Measurements from ENCODE around the gene UBN2.

The UBN2 gene

DNA sequence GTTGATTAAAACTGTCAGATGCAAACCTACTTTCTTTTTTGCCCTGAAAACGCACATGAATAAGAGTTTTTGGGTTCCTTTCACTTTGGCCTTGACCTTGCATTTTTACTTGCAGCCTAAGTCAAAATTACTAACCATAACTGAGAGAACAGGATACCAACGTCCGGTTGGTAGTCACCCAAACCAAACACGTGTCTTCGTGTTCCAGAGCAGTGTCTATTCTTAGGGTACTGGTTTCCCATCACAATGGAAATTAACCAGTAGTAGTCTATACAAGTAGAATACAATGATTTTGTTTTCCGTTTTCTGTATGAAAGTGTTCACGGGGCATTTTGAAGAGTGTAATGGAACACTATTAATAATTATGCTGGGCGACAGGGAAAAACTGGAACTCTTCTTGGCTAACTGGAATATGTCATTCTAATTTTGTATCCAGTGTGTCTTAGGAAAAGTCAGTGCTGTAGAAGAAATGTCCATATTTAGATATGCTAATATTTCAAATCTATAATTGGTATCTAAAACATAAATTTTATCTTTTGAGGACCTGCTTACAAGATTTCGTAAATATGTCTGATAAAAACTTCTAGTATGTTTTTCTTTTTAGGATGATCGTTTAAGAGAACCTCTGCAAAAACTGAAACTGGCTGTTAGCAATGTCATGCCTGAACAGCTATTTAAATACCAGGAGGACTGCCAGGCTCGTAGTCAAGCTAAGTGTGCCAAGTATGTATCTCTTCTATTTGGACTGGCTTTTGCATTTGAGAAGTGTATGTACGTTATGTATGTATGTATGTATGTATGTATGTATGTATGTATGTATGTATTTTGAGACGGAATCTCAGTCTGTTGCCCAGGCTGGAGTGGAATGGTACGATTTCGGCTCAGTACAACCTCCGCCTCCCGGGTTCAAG is 40.9 kb downstream of the UBN2 start:
- H3K9ac ChIP-seq (ENCODE audit: low read length): no peak overlapping the region
- no peaks in the 10 kb centered on the region for H3F3A ChIP-seq (ENCODE audit: insufficient read depth, low read length)
- no peak for TF ChIP-seq EZH2 (IDR thresholded peaks at IDR 0.05; ENCODE audit: borderline replicate concordance, low read length)
- TF ChIP-seq, protein P1, sequence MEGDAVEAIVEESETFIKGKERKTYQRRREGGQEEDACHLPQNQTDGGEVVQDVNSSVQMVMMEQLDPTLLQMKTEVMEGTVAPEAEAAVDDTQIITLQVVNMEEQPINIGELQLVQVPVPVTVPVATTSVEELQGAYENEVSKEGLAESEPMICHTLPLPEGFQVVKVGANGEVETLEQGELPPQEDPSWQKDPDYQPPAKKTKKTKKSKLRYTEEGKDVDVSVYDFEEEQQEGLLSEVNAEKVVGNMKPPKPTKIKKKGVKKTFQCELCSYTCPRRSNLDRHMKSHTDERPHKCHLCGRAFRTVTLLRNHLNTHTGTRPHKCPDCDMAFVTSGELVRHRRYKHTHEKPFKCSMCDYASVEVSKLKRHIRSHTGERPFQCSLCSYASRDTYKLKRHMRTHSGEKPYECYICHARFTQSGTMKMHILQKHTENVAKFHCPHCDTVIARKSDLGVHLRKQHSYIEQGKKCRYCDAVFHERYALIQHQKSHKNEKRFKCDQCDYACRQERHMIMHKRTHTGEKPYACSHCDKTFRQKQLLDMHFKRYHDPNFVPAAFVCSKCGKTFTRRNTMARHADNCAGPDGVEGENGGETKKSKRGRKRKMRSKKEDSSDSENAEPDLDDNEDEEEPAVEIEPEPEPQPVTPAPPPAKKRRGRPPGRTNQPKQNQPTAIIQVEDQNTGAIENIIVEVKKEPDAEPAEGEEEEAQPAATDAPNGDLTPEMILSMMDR (IDR thresholded peaks at IDR 0.05; ENCODE audit: low read length): no peak
- H3K79me2 ChIP-seq (ENCODE audit: insufficient read depth, low read length): no peaks in the 10 kb centered on the region
- H3K4me2 ChIP-seq (ENCODE audit: low read length): no peak overlapping the region
- H3K27me3 ChIP-seq (ENCODE audit: insufficient read depth, low read length): no peaks in the 10 kb centered on the region
- no peak overlapping the region for H3K27ac ChIP-seq (ENCODE audit: low read depth, low read length, poor library complexity, severe bottlenecking)
- H4K20me1 ChIP-seq (ENCODE audit: insufficient read depth, low read length): no peaks in the 10 kb centered on the region
- H3K9me3 ChIP-seq (ENCODE audit: low read length): no peaks in the 10 kb centered on the region
- no peak overlapping the region for H2AFZ ChIP-seq (ENCODE audit: low read length)
- peaks cover 61% of the 10 kb centered on the region for H3K36me3 ChIP-seq (ENCODE audit: insufficient read depth, low read length)
- no peaks in the 10 kb centered on the region for H3K9me2 ChIP-seq (ENCODE audit: low read depth, low read length)
- no peaks in the 10 kb centered on the region for H3K4me1 ChIP-seq (ENCODE audit: insufficient read depth, low read length, severe bottlenecking)
- no peak overlapping the region for H3K4me3 ChIP-seq (ENCODE audit: low read depth, low read length, poor library complexity, severe bottlenecking)

DNA sequence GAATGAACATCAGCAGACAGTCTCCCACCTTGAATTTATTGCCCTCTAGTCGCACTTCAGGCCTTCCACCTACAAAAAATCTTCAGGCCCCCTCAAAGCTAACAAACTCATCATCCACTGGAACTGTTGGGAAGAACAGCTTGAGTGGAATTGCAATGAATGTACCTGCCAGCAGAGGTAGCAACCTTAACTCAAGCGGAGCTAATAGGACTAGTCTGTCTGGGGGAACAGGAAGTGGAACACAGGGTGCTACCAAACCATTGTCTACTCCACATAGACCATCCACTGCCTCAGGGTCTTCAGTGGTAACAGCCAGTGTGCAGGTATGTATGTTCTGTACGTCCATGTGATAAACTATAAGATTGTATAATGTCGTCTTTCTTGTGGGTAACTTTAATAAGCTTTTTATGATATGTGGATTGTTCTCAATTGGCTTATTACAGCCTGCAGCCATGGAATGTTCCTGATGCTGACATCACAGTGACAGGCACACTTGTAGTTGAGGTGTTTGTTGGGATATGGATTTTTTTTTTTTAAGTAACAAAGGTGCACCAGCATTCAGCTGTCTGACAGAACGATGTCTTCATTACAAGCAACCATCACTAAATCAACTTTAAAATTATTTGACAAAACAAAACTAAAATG is 53.3 kb downstream of the UBN2 start:
- Histone ChIP-seq H3K4me2 (ENCODE audit: low read length) (no peak overlapping the region), H3K27ac (ENCODE audit: low read depth, low read length, poor library complexity, severe bottlenecking) (no peak overlapping the region), H2AFZ (ENCODE audit: low read length) (no peak overlapping the region), H3K4me3 (ENCODE audit: low read depth, low read length, poor library complexity, severe bottlenecking) (no peak overlapping the region), H3K79me2 (ENCODE audit: insufficient read depth, low read length) (no peaks in the 10 kb centered on the region), H3K9me2 (ENCODE audit: low read depth, low read length) (no peaks in the 10 kb centered on the region), H3K9ac (ENCODE audit: low read length) (no peak overlapping the region), H3K9me3 (ENCODE audit: low read length) (no peaks in the 10 kb centered on the region), H3K36me3 (ENCODE audit: insufficient read depth, low read length) (peaks cover 22% of the 10 kb centered on the region), H4K20me1 (ENCODE audit: insufficient read depth, low read length) (no peaks in the 10 kb centered on the region), H3F3A (ENCODE audit: insufficient read depth, low read length) (no peaks in the 10 kb centered on the region), H3K27me3 (ENCODE audit: insufficient read depth, low read length) (no peaks in the 10 kb centered on the region), H3K4me1 (ENCODE audit: insufficient read depth, low read length, severe bottlenecking) (no peaks in the 10 kb centered on the region)
- no peak for TF ChIP-seq EZH2 (IDR thresholded peaks at IDR 0.05; ENCODE audit: borderline replicate concordance, low read length)
- TF ChIP-seq, protein P1 (IDR thresholded peaks at IDR 0.05; ENCODE audit: low read length): no peak

DNA sequence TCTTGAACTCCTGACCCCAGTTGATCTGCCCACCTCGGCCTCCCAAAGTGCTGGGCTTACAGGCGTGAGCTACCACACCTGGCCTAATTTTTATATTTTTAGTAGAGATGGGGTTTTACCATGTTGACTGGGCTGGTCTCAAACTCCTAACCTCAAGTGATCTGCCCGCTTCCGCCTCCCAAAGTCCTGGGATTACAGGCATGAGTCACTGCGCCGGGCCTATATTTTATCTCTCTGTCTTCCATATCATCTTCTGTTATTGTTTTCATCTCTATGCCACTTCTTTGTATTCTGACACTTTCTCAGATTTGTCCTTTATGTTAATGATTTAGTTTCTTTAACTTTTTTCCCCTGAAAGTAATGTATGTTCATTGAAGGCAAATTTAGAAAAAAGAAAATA is 55.1 kb downstream of the UBN2 start:
- H3K9ac ChIP-seq (ENCODE audit: low read length): no peak overlapping the region
- no peak overlapping the region for H3K4me2 ChIP-seq (ENCODE audit: low read length)
- no peaks in the 10 kb centered on the region for H3K79me2 ChIP-seq (ENCODE audit: insufficient read depth, low read length)
- H3K9me2 ChIP-seq (ENCODE audit: low read depth, low read length): no peaks in the 10 kb centered on the region
- peaks cover 22% of the 10 kb centered on the region for H3K36me3 ChIP-seq (ENCODE audit: insufficient read depth, low read length)
- TF ChIP-seq EZH2 (IDR thresholded peaks at IDR 0.05; ENCODE audit: borderline replicate concordance, low read length): no peak
- TF ChIP-seq, protein P1 (IDR thresholded peaks at IDR 0.05; ENCODE audit: low read length): no peak
- H3K27me3 ChIP-seq (ENCODE audit: insufficient read depth, low read length): no peaks in the 10 kb centered on the region
- H3K9me3 ChIP-seq (ENCODE audit: low read length): no peaks in the 10 kb centered on the region
- no peaks in the 10 kb centered on the region for H3F3A ChIP-seq (ENCODE audit: insufficient read depth, low read length)
- no peak overlapping the region for H2AFZ ChIP-seq (ENCODE audit: low read length)
- no peaks in the 10 kb centered on the region for H3K4me1 ChIP-seq (ENCODE audit: insufficient read depth, low read length, severe bottlenecking)
- no peaks in the 10 kb centered on the region for H4K20me1 ChIP-seq (ENCODE audit: insufficient read depth, low read length)
- no peak overlapping the region for H3K4me3 ChIP-seq (ENCODE audit: low read depth, low read length, poor library complexity, severe bottlenecking)
- no peak overlapping the region for H3K27ac ChIP-seq (ENCODE audit: low read depth, low read length, poor library complexity, severe bottlenecking)

Data from OCI-LY1 (cell line).